Keratinocyte (primary cell): ENCODE data around the gene ZBTB44. TPM values are rescaled to one million over a fixed set of nuclear protein-coding genes. Genes with fewer than 3 reads are reported as not detected.
"Not testable (repeated sequence)": the region's sequence is repeated elsewhere in the genome, so short reads cannot be mapped to it uniquely, and the experiment has no call there.

Source experiments
- DNase-seq: peaks from one replicate; pipeline ENCODE4 v3.0.0-alpha.2; 2011; ENCODE audit warnings: low read depth, missing footprints, low spot score
- FAIRE-seq: peaks from 2 replicates; lab custom pipeline; 2011; peaks lifted over from hg19 to GRCh38; lab: Jason Lieb, UNC
- H2AFZ ChIP-seq: 2 replicates; pipeline ENCODE4 v1.6.0; 2012; ENCODE audit warnings: low read length, control low read depth, inconsistent platforms; ENCODE audit not compliant: control insufficient read depth
- H3K27ac ChIP-seq: 2 replicates; pipeline ENCODE4 v1.5.1; 2011; ENCODE audit warnings: low read length; ENCODE audit not compliant: control insufficient read depth, insufficient read depth
- H3K27me3 ChIP-seq: 3 replicates; pipeline ENCODE4 v1.6.0; 2011; ENCODE audit warnings: low read length; ENCODE audit not compliant: control insufficient read depth, insufficient read depth; ENCODE audit errors: extremely low read depth
- H3K36me3 ChIP-seq, 2 experiments: 2 replicates in 1 of 2; 3 replicates in 1 of 2; pipeline ENCODE4 v1.5.1; 2011; ENCODE audit warnings: low read length in 2 of 2, mild to moderate bottlenecking in 1 of 2; ENCODE audit not compliant: control insufficient read depth in 2 of 2, insufficient read depth in 2 of 2; ENCODE audit errors: extremely low read depth in 1 of 2
- H3K4me1 ChIP-seq: 3 replicates; pipeline ENCODE4 v1.5.1; 2011; ENCODE audit warnings: low read length; ENCODE audit not compliant: control insufficient read depth, insufficient read depth; ENCODE audit errors: extremely low read depth
- H3K4me2 ChIP-seq: 3 replicates; pipeline ENCODE4 v1.6.0; 2011; ENCODE audit warnings: low read depth, low read length; ENCODE audit not compliant: control insufficient read depth, insufficient read depth; ENCODE audit errors: extremely low read depth
- H3K4me3 ChIP-seq, 3 experiments: fragments of 200-600 bp in 1 of 3; sonication (generic) in 1 of 3; 2 replicates in 2 of 3; 3 replicates in 1 of 3; pipeline ENCODE4 v1.5.1; 2011 to 2016; ENCODE audit warnings: low read length in 3 of 3, mild to moderate bottlenecking in 3 of 3, control low read depth in 2 of 3, inconsistent platforms in 1 of 3, low read depth in 1 of 3, mixed read lengths in 1 of 3, mixed run types in 1 of 3, moderate library complexity in 1 of 3; ENCODE audit not compliant: control insufficient read depth in 2 of 3, insufficient read depth in 2 of 3; ENCODE audit errors: extremely low read depth in 1 of 3
- H3K79me2 ChIP-seq: 2 replicates; pipeline ENCODE4 v1.6.0; 2012; ENCODE audit warnings: low read length; ENCODE audit not compliant: control insufficient read depth, insufficient read depth
- H3K9ac ChIP-seq: 3 replicates; pipeline ENCODE4 v1.6.0; 2011; ENCODE audit warnings: low read length; ENCODE audit not compliant: control insufficient read depth, insufficient read depth; ENCODE audit errors: extremely low read depth
- H3K9me1 ChIP-seq: 3 replicates; pipeline ENCODE4 v1.6.0; 2011; ENCODE audit warnings: low read length; ENCODE audit not compliant: control insufficient read depth, insufficient read depth; ENCODE audit errors: extremely low read depth
- H3K9me3 ChIP-seq: 2 replicates; pipeline ENCODE4 v1.5.1; 2012; ENCODE audit warnings: low read depth, low read length; ENCODE audit not compliant: control insufficient read depth
- H4K20me1 ChIP-seq: 3 replicates; pipeline ENCODE4 v1.6.0; 2011; ENCODE audit warnings: low read length; ENCODE audit not compliant: control insufficient read depth, insufficient read depth; ENCODE audit errors: extremely low read depth
- EZH2 ChIP-seq: IDR thresholded peaks from one replicate; pipeline ENCODE4 v1.6.1; 2012; ENCODE audit warnings: inconsistent platforms, mild to moderate bottlenecking, low read length, moderate library complexity
- dilution Hi-C: fragments of 300-500 bp; cut with MboI; formaldehyde crosslinking; loops from one replicate; pipeline ENCODE4 v1.7.0; 2020; ENCODE audit warnings: low sequenced_read_pairs; ENCODE audit not compliant: extremely low pct_ligation_motif_present
- polyA plus RNA-seq, 5 experiments: library from polyadenylated mRNA; depleted of rRNA in 3 of 5; stranded (reverse) in 3 of 5; stranded (forward) in 1 of 5; unstranded in 1 of 5; fragments of >200 nt; gene quantifications; 1 replicate in 1 of 5; 2 replicates in 3 of 5; 3 replicates in 1 of 5; pipeline versions ENCODE4 v1.2.1 to v1.2.3, GENCODE V29; 2011 to 2012; ENCODE audit warnings: missing spikeins in 2 of 5, low read depth in 1 of 5, low replicate concordance in 1 of 5
- TF ChIP-seq, protein P1 (sequence below), 3 experiments: IDR thresholded peaks in 1 of 3; conservative IDR thresholded peaks in 1 of 3; optimal IDR thresholded peaks in 1 of 3; 2 replicates in 2 of 3; 3 replicates in 1 of 3; pipeline versions ENCODE3 to v1.5.1; 2011; ENCODE audit warnings: low read length in 3 of 3, mild to moderate bottlenecking in 3 of 3, moderate library complexity in 2 of 3, control low read depth in 1 of 3, inconsistent platforms in 1 of 3; ENCODE audit not compliant: insufficient read depth in 2 of 3; ENCODE audit errors: extremely low read depth in 1 of 3

The ZBTB44 gene
- polyA plus RNA-seq, 1 donor (not counting 4 experiments of a cell fraction or from before 2014, with no cell fraction given) = 16.8 TPM

DNA sequence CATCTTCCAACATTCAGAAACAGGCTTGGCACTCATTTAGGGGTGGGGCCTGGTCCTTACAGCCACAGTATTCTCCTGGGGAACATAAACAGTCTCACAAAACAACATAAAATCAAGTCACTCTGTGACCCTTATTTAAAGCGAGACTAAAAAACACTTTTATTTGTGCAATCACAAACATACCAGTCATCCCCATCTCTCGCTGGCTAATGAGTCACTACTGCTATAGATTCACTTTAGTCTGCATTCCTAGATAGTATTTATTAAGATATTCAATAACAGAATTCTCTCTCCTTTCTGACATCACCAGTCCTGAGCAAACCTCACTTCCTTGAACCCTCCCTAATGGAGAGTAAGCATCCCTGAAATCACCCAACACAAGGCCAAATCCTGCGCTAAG is 68.0 kb downstream of the ZBTB44 start:
- peaks cover 4% of the 10 kb centered on the region for H3K79me2 ChIP-seq
- no peak overlapping the region for H2AFZ ChIP-seq
- H3K27me3 ChIP-seq = no peaks in the 10 kb centered on the region
- dilution Hi-C loops = no loop called here
- H3K36me3 ChIP-seq = no peaks in the 10 kb centered on the region
- H3K9me1 ChIP-seq = no peaks in the 10 kb centered on the region
- H3K4me1 ChIP-seq = no peaks in the 10 kb centered on the region
- H3K9me3 ChIP-seq = no peaks in the 10 kb centered on the region
- no peak overlapping the region for H3K4me3 ChIP-seq
- H4K20me1 ChIP-seq = no peaks in the 10 kb centered on the region
- H3K4me2 ChIP-seq = no peak overlapping the region
- TF ChIP-seq EZH2 = no peak
- TF ChIP-seq, protein P1, sequence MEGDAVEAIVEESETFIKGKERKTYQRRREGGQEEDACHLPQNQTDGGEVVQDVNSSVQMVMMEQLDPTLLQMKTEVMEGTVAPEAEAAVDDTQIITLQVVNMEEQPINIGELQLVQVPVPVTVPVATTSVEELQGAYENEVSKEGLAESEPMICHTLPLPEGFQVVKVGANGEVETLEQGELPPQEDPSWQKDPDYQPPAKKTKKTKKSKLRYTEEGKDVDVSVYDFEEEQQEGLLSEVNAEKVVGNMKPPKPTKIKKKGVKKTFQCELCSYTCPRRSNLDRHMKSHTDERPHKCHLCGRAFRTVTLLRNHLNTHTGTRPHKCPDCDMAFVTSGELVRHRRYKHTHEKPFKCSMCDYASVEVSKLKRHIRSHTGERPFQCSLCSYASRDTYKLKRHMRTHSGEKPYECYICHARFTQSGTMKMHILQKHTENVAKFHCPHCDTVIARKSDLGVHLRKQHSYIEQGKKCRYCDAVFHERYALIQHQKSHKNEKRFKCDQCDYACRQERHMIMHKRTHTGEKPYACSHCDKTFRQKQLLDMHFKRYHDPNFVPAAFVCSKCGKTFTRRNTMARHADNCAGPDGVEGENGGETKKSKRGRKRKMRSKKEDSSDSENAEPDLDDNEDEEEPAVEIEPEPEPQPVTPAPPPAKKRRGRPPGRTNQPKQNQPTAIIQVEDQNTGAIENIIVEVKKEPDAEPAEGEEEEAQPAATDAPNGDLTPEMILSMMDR (optimal IDR thresholded peaks at IDR 0.05 in 1 of 3, IDR thresholded peaks at IDR 0.05 in 1 of 3, conservative IDR thresholded peaks at IDR 0.05 in 1 of 3; ENCODE audit: extremely low read depth in 1 of 3, insufficient read depth in 2 of 3, low read length in 3 of 3) = no peak
- no peak overlapping the region for H3K27ac ChIP-seq
- FAIRE-seq = no peak
- no peak overlapping the region for H3K9ac ChIP-seq
- no peak for DNase-seq

DNA sequence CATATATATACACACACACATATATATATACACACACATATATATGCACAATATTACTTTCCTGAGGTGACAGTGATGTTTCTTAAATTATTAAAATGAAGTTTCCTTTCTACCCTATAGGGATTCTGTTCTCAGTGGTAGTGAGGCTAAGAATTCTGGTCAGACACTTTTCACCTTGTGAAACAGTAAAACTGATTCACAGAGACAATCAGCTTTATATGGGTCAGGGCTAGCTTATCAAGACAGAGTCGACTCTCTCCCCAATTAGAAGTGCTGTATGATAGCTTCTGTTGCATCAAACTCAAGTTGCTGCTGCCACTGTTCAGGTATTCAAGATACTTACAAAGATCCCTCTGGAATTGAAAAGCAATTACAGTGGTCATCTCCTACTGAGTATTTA is 68.4 kb downstream of the ZBTB44 start:
- FAIRE-seq = no peak
- DNase-seq = no peak
- dilution Hi-C loops = no loop called here

GRCh38 chr11:130245375-130245774 is 69.3 kb downstream of the ZBTB44 start:
- H3K36me3 ChIP-seq, H3K27me3 ChIP-seq, H3K79me2 ChIP-seq, DNase-seq, H4K20me1 ChIP-seq, dilution Hi-C loops, H3K9me3 ChIP-seq, FAIRE-seq, H3K27ac ChIP-seq, H3K9ac ChIP-seq, H3K9me1 ChIP-seq, H3K4me2 ChIP-seq, H3K4me3 ChIP-seq, H3K4me1 ChIP-seq, H2AFZ ChIP-seq: not testable (repeated sequence)

More for the DNA sequence above, 68.4 kb downstream of the ZBTB44 start:
- no peak for TF ChIP-seq EZH2
- TF ChIP-seq, protein P1 (optimal IDR thresholded peaks at IDR 0.05 in 1 of 3, IDR thresholded peaks at IDR 0.05 in 1 of 3, conservative IDR thresholded peaks at IDR 0.05 in 1 of 3; ENCODE audit: extremely low read depth in 1 of 3, insufficient read depth in 2 of 3, low read length in 3 of 3) = no peak
- no peaks in the 10 kb centered on the region for H3K4me1 ChIP-seq
- H3K4me2 ChIP-seq = no peak overlapping the region
- no peak overlapping the region for H2AFZ ChIP-seq
- H3K79me2 ChIP-seq = peaks cover 4% of the 10 kb centered on the region
- H3K27me3 ChIP-seq = no peaks in the 10 kb centered on the region
- H4K20me1 ChIP-seq = no peaks in the 10 kb centered on the region
- H3K9ac ChIP-seq = no peak overlapping the region
- no peak overlapping the region for H3K4me3 ChIP-seq
- no peak overlapping the region for H3K27ac ChIP-seq
- no peaks in the 10 kb centered on the region for H3K9me3 ChIP-seq
- H3K36me3 ChIP-seq = no peaks in the 10 kb centered on the region
- no peaks in the 10 kb centered on the region for H3K9me1 ChIP-seq
